Spinal cord (tissue), 10 donors: Measurements from ENCODE around the gene RBP2. TPM values are rescaled to one million over a fixed set of nuclear protein-coding genes. Genes with fewer than 3 reads are reported as not detected.

Experiments
- DNase-seq, 6 donors: peaks; one replicate each; pipeline versions ENCODE4 v3.0.0 to v3.0.0-alpha.2; 2013 to 2015; ENCODE audit warnings: low spot score in 6 of 6, low read depth in 4 of 6
- H3K27ac ChIP-seq: one replicate; pipeline ENCODE4 v1.5.1; 2013; ENCODE audit warnings: low read depth, low read length, control low read depth
- H3K27me3 ChIP-seq: one replicate; pipeline ENCODE4 v1.6.1; 2013; ENCODE audit warnings: low read length; ENCODE audit not compliant: control insufficient read depth, insufficient read depth
- H3K36me3 ChIP-seq: one replicate; pipeline ENCODE4 v1.6.1; 2013; ENCODE audit warnings: low read length; ENCODE audit not compliant: control insufficient read depth, insufficient read depth
- H3K4me1 ChIP-seq: one replicate; pipeline ENCODE4 v1.6.1; 2013; ENCODE audit warnings: low read length; ENCODE audit not compliant: control insufficient read depth, insufficient read depth
- H3K4me3 ChIP-seq: one replicate; pipeline ENCODE4 v1.5.1; 2013; ENCODE audit warnings: low read depth, low read length, control low read depth
- H3K9me3 ChIP-seq: one replicate; pipeline ENCODE4 v1.6.1; 2013; ENCODE audit warnings: low read length; ENCODE audit not compliant: control insufficient read depth, insufficient read depth
- WGBS: methylation state at CpG from one replicate; pipeline ENCODE4 v1.1.5; 2013; ENCODE audit warnings: missing lambda C conversion rate; ENCODE audit not compliant: insufficient coverage; 5-methylcytosine and 5-hydroxymethylcytosine counted together
- polyA plus RNA-seq, 2 donors: library from polyadenylated mRNA; unstranded; fragments of 120-200 nt; gene quantifications; one replicate each; pipeline ENCODE4 v1.2.1, GENCODE V29; 2013; ENCODE audit not compliant: insufficient read length in 2 of 2
- total RNA-seq, 2 donors: library from RNA; depleted of rRNA in 1 of 2; stranded (reverse); fragments of 120-200 nt in 1 of 2; fragments of >200 nt in 1 of 2; gene quantifications; one replicate each; pipeline versions ENCODE4 v1.2.3 to v1.2.4, GENCODE V29; 2013 to 2014
- donor health status: healthy.

Gene RBP2
- total and polyA plus RNA-seq, 4 donors = 0.23 to 0.38 TPM; not detected in 2

DNA sequence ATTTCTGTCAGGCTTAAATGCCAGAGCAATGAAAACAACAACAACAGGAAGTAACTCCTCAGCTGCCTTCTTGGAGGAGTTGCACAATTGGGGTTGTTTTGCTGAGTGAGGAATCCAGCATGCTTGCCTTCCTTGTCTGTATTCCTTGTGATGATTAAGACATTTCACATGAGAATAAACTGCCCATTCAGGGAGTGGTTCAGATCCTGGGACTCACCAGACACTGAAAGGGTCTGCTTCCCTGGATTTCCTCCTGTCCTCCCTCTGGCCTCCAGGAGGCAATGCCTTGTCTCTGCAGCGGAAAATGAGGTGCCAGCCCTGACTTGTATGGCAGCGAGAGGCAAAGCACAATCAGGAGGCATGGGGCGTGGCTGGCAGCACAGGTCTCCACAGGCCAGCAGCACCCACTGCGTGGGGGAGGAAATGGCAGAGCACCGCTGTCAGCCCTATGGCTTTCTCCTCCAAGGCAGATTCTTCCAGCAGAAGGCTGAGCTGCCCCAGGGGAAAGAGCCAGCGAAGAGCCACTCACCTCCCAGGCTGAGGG is 41.5 kb downstream of the RBP2 start:
- H3K27ac ChIP-seq = no peak overlapping the region
- no peaks in the 10 kb centered on the region for H3K9me3 ChIP-seq
- 77% methylated on average over 6 of the region's 6 CpGs for WGBS
- H3K4me3 ChIP-seq = no peak overlapping the region
- H3K36me3 ChIP-seq = peaks cover 5% of the 10 kb centered on the region
- H3K4me1 ChIP-seq = no peaks in the 10 kb centered on the region
- no peaks in the 10 kb centered on the region for H3K27me3 ChIP-seq
- no peak for DNase-seq

DNA sequence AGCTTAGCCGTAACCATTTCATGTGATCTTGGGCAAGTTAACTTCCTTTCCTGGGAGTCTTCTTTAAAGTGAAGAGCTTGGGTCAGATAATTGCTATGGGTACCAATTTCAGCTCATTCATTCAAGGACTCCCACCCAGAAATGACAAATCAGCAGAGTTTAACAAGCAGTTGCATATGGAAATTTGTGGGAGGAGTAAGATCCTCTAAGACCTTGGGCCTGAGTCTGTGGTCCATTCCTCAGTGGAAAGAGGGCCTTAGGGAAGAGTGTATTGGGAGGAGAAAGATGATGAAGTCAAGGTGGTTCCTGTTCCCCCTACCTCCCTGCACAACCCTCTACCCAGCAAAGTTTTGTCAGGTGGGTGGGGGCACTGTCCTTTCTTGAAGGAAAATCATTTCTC is 42.1 kb downstream of the RBP2 start:
- no peak overlapping the region for H3K27ac ChIP-seq
- WGBS = no CpG with 5 or more reads among the region's 1 CpG
- H3K36me3 ChIP-seq = peaks cover 5% of the 10 kb centered on the region
- H3K4me3 ChIP-seq = no peak overlapping the region
- no peak for DNase-seq
- no peaks in the 10 kb centered on the region for H3K4me1 ChIP-seq
- no peaks in the 10 kb centered on the region for H3K27me3 ChIP-seq
- H3K9me3 ChIP-seq = no peaks in the 10 kb centered on the region

DNA sequence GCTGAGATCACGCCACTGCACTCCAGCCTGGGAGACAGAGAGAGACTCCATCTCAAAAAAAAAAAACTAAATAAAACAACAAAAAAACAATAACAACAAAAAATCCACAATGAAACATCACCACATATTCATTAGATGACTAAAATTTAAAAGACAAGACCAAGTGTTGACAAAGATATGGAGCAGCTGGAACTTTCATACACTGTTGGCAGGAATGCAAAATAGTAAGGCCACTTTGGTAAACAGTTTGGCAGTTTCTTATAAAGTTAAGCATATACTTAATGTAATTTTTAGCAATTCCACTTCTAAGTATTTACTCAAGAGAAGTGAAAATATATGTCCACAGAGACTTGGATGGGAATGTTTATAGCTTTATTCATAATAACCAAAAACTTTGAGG is 43.2 kb downstream of the RBP2 start:
- no peaks in the 10 kb centered on the region for H3K4me1 ChIP-seq
- H3K4me3 ChIP-seq = no peak overlapping the region
- no CpG with 5 or more reads among the region's 1 CpG for WGBS
- no peaks in the 10 kb centered on the region for H3K9me3 ChIP-seq
- H3K36me3 ChIP-seq = peaks cover 5% of the 10 kb centered on the region
- DNase-seq = no peak
- H3K27ac ChIP-seq = no peak overlapping the region
- H3K27me3 ChIP-seq = no peaks in the 10 kb centered on the region

DNA sequence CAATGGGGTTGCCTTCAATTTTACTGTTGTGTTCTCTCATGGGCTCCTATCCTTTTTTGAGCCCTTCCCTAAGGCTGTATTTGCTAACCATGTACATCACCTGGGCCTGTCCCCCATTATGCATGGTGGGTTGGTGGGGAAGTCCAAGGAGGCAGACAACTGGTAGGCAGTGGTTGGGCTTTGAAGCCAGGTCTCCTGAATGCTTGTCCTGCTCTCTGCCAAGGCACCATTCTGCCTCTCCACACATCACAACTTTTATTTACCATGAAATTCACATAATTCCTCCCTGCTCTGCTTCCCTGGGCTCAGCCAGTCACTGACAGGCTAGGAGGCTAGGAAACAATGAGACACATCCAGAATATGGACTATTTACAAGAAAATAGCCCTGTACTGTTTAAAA is 45.8 kb downstream of the RBP2 start:
- Histone ChIP-seq H3K36me3 (peaks cover 5% of the 10 kb centered on the region), H3K27ac (no peak overlapping the region), H3K9me3 (no peaks in the 10 kb centered on the region), H3K27me3 (no peaks in the 10 kb centered on the region), H3K4me3 (no peak overlapping the region), H3K4me1 (peaks cover 4% of the 10 kb centered on the region)
- DNase-seq = peak in 1 of 6 donors; percentile 52

DNA sequence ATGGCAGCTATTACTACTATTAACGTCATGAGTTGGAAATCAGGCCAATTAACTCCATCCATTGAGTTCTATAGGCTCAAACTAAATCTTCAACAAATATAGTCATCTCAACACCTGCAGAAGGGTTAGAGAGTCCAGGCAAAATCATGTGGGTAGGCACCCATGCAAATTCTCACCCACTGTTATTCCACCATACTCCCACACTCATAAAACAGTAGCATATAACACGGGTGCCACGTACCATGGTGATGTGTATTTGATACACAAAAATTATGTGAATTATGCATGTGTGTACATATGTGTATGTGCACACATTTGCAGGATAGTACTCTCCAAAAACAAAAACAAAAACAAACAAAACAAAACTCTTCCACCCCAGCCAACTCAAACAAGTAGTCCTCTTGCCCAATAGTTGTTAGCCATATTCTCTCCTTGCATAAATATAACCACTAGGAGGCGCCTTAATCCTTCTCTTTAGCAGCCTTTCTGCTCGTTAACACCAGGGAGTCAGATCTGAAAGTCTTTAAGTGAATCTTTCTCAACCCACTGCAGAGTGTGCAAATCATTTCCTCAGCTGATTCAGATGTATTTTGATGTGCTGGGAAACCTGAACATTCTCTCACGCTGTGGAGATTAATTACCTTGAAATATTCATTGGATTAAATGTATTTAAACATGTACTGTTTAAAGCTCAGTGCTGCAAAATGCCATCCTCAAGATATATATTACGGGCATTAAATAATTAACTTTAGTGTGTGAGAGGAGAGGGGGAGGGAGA is 48.8 kb downstream of the RBP2 start:
- Histone ChIP-seq H3K27ac (no peak overlapping the region), H3K9me3 (no peaks in the 10 kb centered on the region), H3K36me3 (no peaks in the 10 kb centered on the region), H3K4me1 (peaks cover 4% of the 10 kb centered on the region), H3K4me3 (no peak overlapping the region), H3K27me3 (no peaks in the 10 kb centered on the region)
- peak; percentile 62 to 97 (median 77) for DNase-seq
- WGBS = 64% methylated on average over 3 of the region's 7 CpGs

DNA sequence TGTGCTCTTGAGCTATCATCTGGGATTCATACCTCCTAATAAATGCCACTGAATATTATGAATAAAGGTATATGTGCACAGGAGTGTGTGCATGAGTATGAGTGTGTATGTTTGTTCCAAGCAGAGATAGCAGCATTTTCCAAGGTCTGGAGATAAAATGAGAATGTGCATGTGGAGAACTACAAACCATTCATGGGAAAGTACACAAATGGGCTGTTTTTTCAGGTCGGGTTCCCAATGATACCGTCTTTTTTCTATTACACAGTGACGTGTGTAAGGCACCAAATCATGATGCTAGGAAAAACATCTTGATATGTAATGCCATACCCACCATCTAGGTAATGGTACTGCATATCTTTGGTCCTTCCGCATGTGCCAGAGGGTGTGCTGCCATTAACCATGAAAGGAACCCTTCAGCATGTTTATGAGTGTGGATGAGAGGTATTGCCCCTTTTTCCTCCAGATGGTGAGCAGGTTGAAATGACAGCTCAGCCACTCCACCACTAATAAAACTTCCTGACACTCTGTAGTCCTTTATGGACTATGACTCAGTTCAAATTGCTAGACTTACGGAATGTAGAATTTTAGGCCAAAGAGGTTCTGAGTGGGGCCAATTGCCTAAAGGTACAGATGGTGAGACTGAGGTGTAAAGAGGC is 50.4 kb downstream of the RBP2 start:
- WGBS = 100% methylated on average over 1 of the region's 5 CpGs
- no peak for DNase-seq
- Histone ChIP-seq H3K4me1 (peaks cover 4% of the 10 kb centered on the region), H3K36me3 (no peaks in the 10 kb centered on the region), H3K4me3 (no peak overlapping the region), H3K27me3 (no peaks in the 10 kb centered on the region), H3K27ac (no peak overlapping the region), H3K9me3 (no peaks in the 10 kb centered on the region)

DNA sequence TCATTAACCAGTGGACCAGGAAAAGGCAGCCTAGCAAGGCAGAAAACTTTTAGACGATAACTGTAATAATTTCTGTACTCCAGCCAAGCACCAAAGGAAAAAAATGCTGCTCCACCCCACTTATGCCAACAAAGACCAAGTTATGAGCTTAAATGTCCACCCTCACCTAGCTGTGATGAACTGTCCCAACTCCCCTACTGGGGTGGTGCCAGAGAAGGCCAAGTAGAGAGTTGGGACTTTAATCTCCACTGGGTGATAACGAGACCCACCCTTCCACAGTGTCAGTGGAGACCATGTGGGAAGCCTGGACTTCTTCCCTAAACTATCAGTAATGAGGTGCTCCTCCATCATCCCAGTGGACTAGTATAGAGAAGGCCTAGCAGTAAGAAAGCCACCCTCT is 53.1 kb downstream of the RBP2 start:
- H3K36me3 ChIP-seq = no peaks in the 10 kb centered on the region
- H3K9me3 ChIP-seq = no peaks in the 10 kb centered on the region
- H3K4me1 ChIP-seq = peaks cover 4% of the 10 kb centered on the region
- 100% methylated on average over 1 of the region's 2 CpGs for WGBS
- no peak overlapping the region for H3K27ac ChIP-seq
- H3K27me3 ChIP-seq = no peaks in the 10 kb centered on the region
- no peak overlapping the region for H3K4me3 ChIP-seq
- no peak for DNase-seq

DNA sequence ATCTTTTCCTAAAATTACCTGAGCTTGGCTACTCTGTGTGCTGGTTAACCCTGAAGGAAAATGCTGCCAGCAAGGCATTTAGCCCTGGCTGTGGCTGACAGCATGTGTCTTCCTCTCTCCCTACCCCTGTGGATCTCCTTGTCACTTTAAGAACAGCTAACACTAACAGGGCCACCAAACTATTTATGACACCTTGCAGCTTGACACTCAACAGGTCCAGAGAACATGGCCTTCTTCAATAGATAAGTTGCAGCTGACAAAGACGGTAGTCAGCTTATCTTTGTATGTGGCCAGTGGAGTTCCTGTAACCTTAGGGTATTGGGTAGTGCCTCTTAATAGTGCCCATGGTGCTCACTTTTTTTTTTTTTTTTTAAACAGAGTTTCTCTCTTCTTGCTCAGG is 54.9 kb downstream of the RBP2 start:
- Histone ChIP-seq H3K36me3 (no peaks in the 10 kb centered on the region), H3K4me3 (no peak overlapping the region), H3K4me1 (no peaks in the 10 kb centered on the region), H3K9me3 (peaks cover 6% of the 10 kb centered on the region), H3K27ac (no peak overlapping the region), H3K27me3 (no peaks in the 10 kb centered on the region)
- no CpG with 5 or more reads among the region's 1 CpG for WGBS
- no peak for DNase-seq

DNA sequence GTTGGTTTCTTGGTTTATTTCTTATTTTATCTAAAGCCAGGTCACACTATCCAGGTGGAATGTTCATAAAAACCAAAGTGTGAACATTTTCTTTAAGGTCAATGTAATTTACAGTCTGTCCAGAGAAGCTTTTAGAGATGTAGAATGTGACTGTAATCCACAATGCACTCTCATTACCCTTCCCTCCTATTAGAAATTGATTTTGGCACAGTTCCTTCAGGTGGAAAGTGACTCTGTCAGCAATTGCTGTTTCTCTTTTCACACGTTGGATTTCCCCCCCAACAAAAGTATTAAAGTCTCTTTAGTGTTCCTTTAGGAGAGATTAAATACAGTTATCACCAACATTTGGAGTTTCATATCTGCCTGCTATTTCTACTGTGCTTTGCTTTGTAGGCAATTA is 55.3 kb downstream of the RBP2 start:
- H3K27me3 ChIP-seq = no peaks in the 10 kb centered on the region
- no peaks in the 10 kb centered on the region for H3K36me3 ChIP-seq
- H3K9me3 ChIP-seq = peaks cover 9% of the 10 kb centered on the region
- H3K4me1 ChIP-seq = no peaks in the 10 kb centered on the region
- no peak overlapping the region for H3K4me3 ChIP-seq
- no peak overlapping the region for H3K27ac ChIP-seq
- WGBS = no CpG with 5 or more reads among the region's 1 CpG
- DNase-seq = peak in 1 of 6 donors; percentile 83

DNA sequence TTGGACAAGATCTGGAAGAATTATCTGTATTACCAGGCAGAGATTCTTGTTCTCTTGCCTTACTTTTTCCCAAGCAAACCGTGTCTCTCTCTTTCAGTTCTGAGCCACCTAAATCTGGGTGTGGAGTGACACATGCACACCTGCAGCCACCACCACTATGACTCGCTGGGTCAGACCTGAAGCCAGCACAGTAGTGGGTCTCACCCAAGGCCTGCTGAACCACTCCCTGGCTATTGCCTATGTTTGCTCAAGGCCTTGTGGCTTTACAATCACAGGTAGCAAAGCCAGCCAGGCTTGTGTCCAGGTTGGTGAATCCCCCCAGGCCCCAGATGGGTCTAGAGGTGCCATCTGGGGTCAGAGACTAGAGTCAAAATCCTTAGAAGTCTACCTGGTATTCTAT is 58.2 kb downstream of the RBP2 start:
- Histone ChIP-seq H3K27ac (no peak overlapping the region), H3K4me3 (no peak overlapping the region), H3K4me1 (no peaks in the 10 kb centered on the region), H3K9me3 (peaks cover 11% of the 10 kb centered on the region), H3K27me3 (no peaks in the 10 kb centered on the region), H3K36me3 (no peaks in the 10 kb centered on the region)
- DNase-seq = no peak
- 85% methylated on average over 2 of the region's 2 CpGs for WGBS
